Measurements from ENCODE around the gene SETD7.

Gene SETD7

GRCh38 chr4:139514382-139515059, 41.5 kb downstream of the SETD7 start:
- no peak for DNase-seq (ENCODE audit: extremely low spot score)
- TF ChIP-seq FOXM1 (IDR thresholded peaks at IDR 0.05; ENCODE audit: borderline replicate concordance) (no peak), FOXK2 (IDR thresholded peaks at IDR 0.05) (no peak), ARNT (IDR thresholded peaks at IDR 0.05) (no peak), FOXA1 (IDR thresholded peaks at IDR 0.05) (no peak), L3MBTL2 (conservative IDR thresholded peaks at IDR 0.05) (no peak), SP1 (IDR thresholded peaks at IDR 0.05) (no peak), SUZ12 (IDR thresholded peaks at IDR 0.05) (no peak), TARDBP (IDR thresholded peaks at IDR 0.05) (no peak), CTBP1 (IDR thresholded peaks at IDR 0.05; ENCODE audit: borderline replicate concordance) (no peak), LEF1 (IDR thresholded peaks at IDR 0.05; ENCODE audit: borderline replicate concordance) (no peak), HDGF (IDR thresholded peaks at IDR 0.05; ENCODE audit: borderline replicate concordance) (no peak), PKNOX1 (IDR thresholded peaks at IDR 0.05) (no peak), ELF4 (IDR thresholded peaks at IDR 0.05) (no peak), BHLHE40 (IDR thresholded peaks at IDR 0.05; ENCODE audit: borderline replicate concordance) (no peak), NFRKB (IDR thresholded peaks at IDR 0.05) (no peak), ZNF384 (IDR thresholded peaks at IDR 0.05) (no peak)
- POLR2A ChIA-PET, result no interaction called here
- CTCF ChIA-PET, result no interaction called here

DNA sequence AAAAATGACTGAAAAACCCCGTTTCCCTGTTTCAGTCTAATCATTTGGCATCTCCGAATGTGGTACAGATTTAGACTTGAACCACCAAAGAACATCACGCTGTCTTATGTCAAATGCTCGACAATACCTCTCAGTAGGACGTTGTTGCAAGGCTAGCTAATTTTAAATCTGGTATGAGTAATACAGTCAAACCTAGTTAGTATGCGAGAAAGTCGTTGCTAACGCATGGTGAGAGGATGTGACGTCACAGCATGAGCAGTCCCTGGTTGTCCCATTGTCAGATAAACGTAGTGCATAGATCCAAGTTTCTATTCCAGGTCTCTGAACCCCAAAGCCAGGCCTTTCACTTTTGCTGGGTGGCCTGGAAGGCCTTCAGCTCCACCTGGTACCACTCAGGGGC, 44.7 kb downstream of the SETD7 start:
- CTCF ChIA-PET, result no interaction called here
- TF ChIP-seq SUZ12 (IDR thresholded peaks at IDR 0.05) (no peak), BHLHE40 (IDR thresholded peaks at IDR 0.05; ENCODE audit: borderline replicate concordance) (no peak), LEF1 (IDR thresholded peaks at IDR 0.05; ENCODE audit: borderline replicate concordance) (no peak), PKNOX1 (IDR thresholded peaks at IDR 0.05) (no peak)
- no peak for DNase-seq (ENCODE audit: extremely low spot score)
- POLR2A ChIA-PET, result no interaction called here

GRCh38 chr4:139509727-139510410, 46.1 kb downstream of the SETD7 start:
- CTCF ChIA-PET, result interaction anchor here (0.7 to 1.5 kb wide), 3 partner anchors 9 to 49 kb away, joined by 3 to 4 read pairs (median 3); no protein-coding TSS in a partner anchor
- TF ChIP-seq TARDBP (IDR thresholded peaks at IDR 0.05) (no peak), L3MBTL2 (conservative IDR thresholded peaks at IDR 0.05) (no peak), HDGF (IDR thresholded peaks at IDR 0.05; ENCODE audit: borderline replicate concordance) (no peak), ZNF384 (IDR thresholded peaks at IDR 0.05) (no peak), FOXK2 (IDR thresholded peaks at IDR 0.05) (no peak), NFRKB (IDR thresholded peaks at IDR 0.05) (no peak), SP1 (IDR thresholded peaks at IDR 0.05) (no peak), PKNOX1 (IDR thresholded peaks at IDR 0.05) (no peak)
- DNase-seq (ENCODE audit: extremely low spot score), result no peak
- POLR2A ChIA-PET, result no interaction called here

DNA sequence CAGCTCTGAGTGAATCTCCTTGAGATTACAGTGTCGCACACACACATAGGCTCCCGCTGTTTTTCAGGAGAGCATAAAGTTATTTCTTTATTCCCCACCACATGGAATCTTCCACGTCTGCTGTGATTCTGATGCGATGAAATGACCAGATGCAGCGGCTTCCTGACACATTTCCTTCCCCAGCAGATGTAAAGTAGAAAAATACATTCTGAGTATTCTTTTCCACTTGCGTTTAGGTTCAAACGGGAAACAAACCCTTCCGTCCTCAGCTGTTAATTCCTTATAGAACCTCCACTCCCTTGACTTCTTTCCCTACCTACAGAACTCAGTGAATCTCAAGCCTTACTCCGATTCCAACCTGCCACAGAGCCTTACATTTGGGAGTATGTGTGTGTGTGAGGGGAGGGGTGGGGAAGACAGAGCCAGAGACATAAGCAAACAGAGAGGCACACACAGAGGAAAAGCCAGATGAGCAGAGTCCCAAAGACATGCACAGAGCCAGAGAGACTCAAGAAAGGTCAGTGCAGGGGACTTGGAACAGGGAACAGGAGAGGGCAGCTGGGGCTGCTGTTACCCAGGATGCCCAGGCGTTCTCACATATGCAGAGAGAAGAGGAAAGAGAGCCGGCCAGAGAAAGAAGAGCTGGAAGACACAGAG, 47.3 kb downstream of the SETD7 start:
- TF ChIP-seq PKNOX1 (IDR thresholded peaks at IDR 0.05), result no peak
- TF ChIP-seq FOXK2 (IDR thresholded peaks at IDR 0.05), result no peak
- no peak for TF ChIP-seq SUZ12 (IDR thresholded peaks at IDR 0.05)
- TF ChIP-seq NFRKB (IDR thresholded peaks at IDR 0.05), result no peak
- TF ChIP-seq FOXA1 (IDR thresholded peaks at IDR 0.05), result no peak
- TF ChIP-seq ARNT (IDR thresholded peaks at IDR 0.05), result no peak
- TF ChIP-seq FOXM1 (IDR thresholded peaks at IDR 0.05; ENCODE audit: borderline replicate concordance), result no peak
- no peak for TF ChIP-seq SP1 (IDR thresholded peaks at IDR 0.05)
- no peak for TF ChIP-seq TARDBP (IDR thresholded peaks at IDR 0.05)
- TF ChIP-seq L3MBTL2 (conservative IDR thresholded peaks at IDR 0.05), result no peak
- TF ChIP-seq CTBP1 (IDR thresholded peaks at IDR 0.05; ENCODE audit: borderline replicate concordance), result no peak
- TF ChIP-seq LEF1 (IDR thresholded peaks at IDR 0.05; ENCODE audit: borderline replicate concordance), result no peak
- DNase-seq (ENCODE audit: extremely low spot score), result no peak
- CTCF ChIA-PET, result interaction anchor here (0.6 to 1.5 kb wide), 5 partner anchors 11 to 196 kb away, joined by 3 to 4 read pairs (median 3); no protein-coding TSS in a partner anchor
- POLR2A ChIA-PET, result interaction anchor here (0.8 to 1.2 kb wide), 3 partner anchors 11 to 1577 kb away, joined by 3 to 5 read pairs (median 3); no protein-coding TSS in a partner anchor

- DNase-seq (ENCODE audit: extremely low spot score), result no peak
- CTCF ChIA-PET, result interaction anchor here (1.1 kb wide), 1 partner anchor 9 kb away, joined by 3 read pairs; no protein-coding TSS in a partner anchor
- no peak for TF ChIP-seq TARDBP (IDR thresholded peaks at IDR 0.05)
- TF ChIP-seq ELF4 (IDR thresholded peaks at IDR 0.05), result no peak
- TF ChIP-seq PKNOX1 (IDR thresholded peaks at IDR 0.05), result no peak
- no peak for TF ChIP-seq HDGF (IDR thresholded peaks at IDR 0.05; ENCODE audit: borderline replicate concordance)
- TF ChIP-seq SP1 (IDR thresholded peaks at IDR 0.05), result no peak
- no peak for TF ChIP-seq ZNF384 (IDR thresholded peaks at IDR 0.05)
- TF ChIP-seq L3MBTL2 (conservative IDR thresholded peaks at IDR 0.05), result no peak
- no peak for TF ChIP-seq FOXK2 (IDR thresholded peaks at IDR 0.05)
- TF ChIP-seq FOXM1 (IDR thresholded peaks at IDR 0.05; ENCODE audit: borderline replicate concordance), result no peak
- TF ChIP-seq SUZ12 (IDR thresholded peaks at IDR 0.05), result no peak
- POLR2A ChIA-PET, result no interaction called here
Observed at GRCh38 chr4:139506774-139507173, 49.2 kb downstream of the SETD7 start.

Measured in HEK293T (cell line).